Activated naive CD4-positive, alpha-beta T cell treated with anti-CD3 and anti-CD28 coated beads, Interleukin-2, amount 10 ng/mL, durations not matched to agents 7 days and 5 days (primary cell): ENCODE data around the gene LILRB2.
A peak's percentile ranks its signal among the peaks of the same experiment; 100 is the strongest.
"Not testable (repeated sequence)": the region's sequence is repeated elsewhere in the genome, so short reads cannot be mapped to it uniquely, and the experiment has no call there.

ENCODE experiments used
- CTCF ChIA-PET: fragments of 350-600 bp; sonication (Branson Sonifier 250); formaldehyde crosslinking; loops from one replicate; lab custom pipeline; 2021; ENCODE audit warnings: antibody characterized with exemption; lab: Charles Lee
- DNase-seq: peaks from one replicate; pipeline ENCODE4 v3.0.0-alpha.2; 2020
- H3K27ac Mint-ChIP-seq: one replicate; pipeline ENCODE4 v1.8.0; 2021; ENCODE audit warnings: mild to moderate bottlenecking, moderate library complexity, mixed read lengths
- H3K27me3 Mint-ChIP-seq: one replicate; pipeline ENCODE4 v1.8.0; 2021; ENCODE audit warnings: mild to moderate bottlenecking, mixed read lengths
- H3K36me3 Mint-ChIP-seq: one replicate; pipeline ENCODE4 v1.8.0; 2021; ENCODE audit warnings: mixed read lengths
- H3K4me1 Mint-ChIP-seq: one replicate; pipeline ENCODE4 v1.8.0; 2021; ENCODE audit warnings: mixed read lengths
- H3K4me3 Mint-ChIP-seq: one replicate; pipeline ENCODE4 v1.8.0; 2021; ENCODE audit warnings: mild to moderate bottlenecking, moderate library complexity, mixed read lengths
- H3K9me3 Mint-ChIP-seq: one replicate; pipeline ENCODE4 v1.8.0; 2021; ENCODE audit warnings: mixed read lengths

LILRB2 gene

GRCh38 chr19:54231077-54231931, 49.6 kb downstream of the LILRB2 start:
- no peak overlapping the region for H3K4me3 Mint-ChIP-seq
- DNase-seq: peak; percentile 90
- H3K4me1 Mint-ChIP-seq: peaks cover 3% of the 10 kb centered on the region
- CTCF ChIA-PET: interaction anchor here (0.6 to 2.0 kb wide), 6 partner anchors 44 to 160 kb away, joined by 3 to 11 read pairs (median 4); no protein-coding TSS in a partner anchor
- H3K27me3 Mint-ChIP-seq: peaks cover 56% of the 10 kb centered on the region
- no peaks in the 10 kb centered on the region for H3K36me3 Mint-ChIP-seq
- H3K27ac Mint-ChIP-seq: no peak overlapping the region
- H3K9me3 Mint-ChIP-seq: no peaks in the 10 kb centered on the region

- Mint-ChIP-seq H3K9me3 (no peaks in the 10 kb centered on the region), H3K4me3 (no peak overlapping the region), H3K27me3 (peaks cover 48% of the 10 kb centered on the region), H3K36me3 (no peaks in the 10 kb centered on the region), H3K4me1 (peaks cover 3% of the 10 kb centered on the region), H3K27ac (no peak overlapping the region)
- CTCF ChIA-PET: interaction anchor here (0.7 kb wide), 1 partner anchor 65 kb away, joined by 3 read pairs; no protein-coding TSS in a partner anchor
- DNase-seq: no peak
Observed at GRCh38 chr19:54230031-54230430, 50.9 kb downstream of the LILRB2 start.

GRCh38 chr19:54229146-54229545, 51.8 kb downstream of the LILRB2 start:
- Mint-ChIP-seq H3K4me3 (no peak overlapping the region), H3K9me3 (no peaks in the 10 kb centered on the region), H3K27me3 (peaks cover 45% of the 10 kb centered on the region), H3K36me3 (no peaks in the 10 kb centered on the region), H3K4me1 (peaks cover 3% of the 10 kb centered on the region), H3K27ac (no peak overlapping the region)
- DNase-seq: no peak
- CTCF ChIA-PET: interaction anchor here (0.8 to 0.9 kb wide), 2 partner anchors 11 to 37 kb away, joined by 3 to 5 read pairs; no protein-coding TSS in a partner anchor

- CTCF ChIA-PET, H3K4me3 Mint-ChIP-seq, H3K36me3 Mint-ChIP-seq, DNase-seq, H3K27ac Mint-ChIP-seq, H3K9me3 Mint-ChIP-seq: not testable (repeated sequence)
- Mint-ChIP-seq H3K27me3 (peaks cover 30% of the 10 kb centered on the region), H3K4me1 (peaks cover 16% of the 10 kb centered on the region)
Observed at GRCh38 chr19:54224619-54225018, 56.3 kb downstream of the LILRB2 start.

GRCh38 chr19:54223937-54224281, 57.0 kb downstream of the LILRB2 start:
- DNase-seq, H3K36me3 Mint-ChIP-seq, H3K9me3 Mint-ChIP-seq, H3K4me3 Mint-ChIP-seq, H3K27ac Mint-ChIP-seq: not testable (repeated sequence)
- Mint-ChIP-seq H3K4me1 (peaks cover 16% of the 10 kb centered on the region), H3K27me3 (peaks cover 23% of the 10 kb centered on the region)
- CTCF ChIA-PET: interaction anchor here (0.7 kb wide), 1 partner anchor 10 kb away, joined by 3 read pairs; no protein-coding TSS in a partner anchor
